ENCODE data around the gene RPS6KB2.

RPS6KB2 gene

DNA sequence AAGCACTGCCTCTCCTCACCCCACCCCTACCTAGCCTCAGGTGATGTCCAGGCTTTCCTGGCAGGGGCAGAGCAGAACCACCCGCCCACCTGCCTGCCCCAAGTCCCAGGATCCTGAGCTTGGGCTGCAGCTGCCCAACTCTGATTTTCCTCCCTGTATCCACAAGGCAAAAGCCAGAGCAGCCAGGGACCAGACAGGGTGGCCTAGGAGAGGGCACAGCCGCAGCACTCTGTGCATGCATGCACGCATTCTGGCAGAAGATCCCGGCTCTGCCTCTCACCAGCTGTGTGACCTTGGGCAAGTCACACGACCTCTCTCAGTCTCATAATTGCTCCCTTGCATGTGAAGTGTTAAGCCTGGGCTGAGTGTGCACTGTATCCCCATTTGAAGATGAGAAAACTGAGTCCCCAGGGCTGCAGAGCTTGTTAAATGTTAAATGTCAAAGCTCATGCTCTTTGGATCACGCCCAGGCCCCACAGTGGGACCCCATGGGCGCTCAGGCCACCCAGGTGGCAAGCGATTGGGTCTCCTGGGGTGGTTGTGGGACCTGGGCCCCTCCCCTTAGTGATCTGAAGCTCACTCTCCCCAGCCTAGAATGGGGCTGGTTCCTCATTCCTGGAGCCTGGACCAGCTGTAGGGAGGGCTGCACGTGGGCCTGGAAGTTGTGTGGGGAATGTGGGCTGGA, 15.7 kb upstream of the RPS6KB2 start:
- no peak overlapping the region for H3K27ac ChIP-seq (ENCODE audit: low read depth, low read length, severe bottlenecking)
- H3K4me3 ChIP-seq (ENCODE audit: extremely low read depth, insufficient read depth, low read length, poor library complexity, severe bottlenecking), result no peak overlapping the region
- H3K4me1 ChIP-seq (ENCODE audit: control insufficient read depth, insufficient read depth, low read length, poor library complexity, severe bottlenecking), result peaks cover 3% of the 10 kb centered on the region
- no peaks in the 10 kb centered on the region for H3K36me3 ChIP-seq (ENCODE audit: control insufficient read depth, insufficient read depth, low read length)
- WGBS, 2 experiments (ENCODE audit: insufficient coverage in 2 of 2), result 78 to 82% methylated on average over 5 to 8 of the region's 9 CpGs
- H3K9me3 ChIP-seq (ENCODE audit: control insufficient read depth, low read length), result no peaks in the 10 kb centered on the region

DNA sequence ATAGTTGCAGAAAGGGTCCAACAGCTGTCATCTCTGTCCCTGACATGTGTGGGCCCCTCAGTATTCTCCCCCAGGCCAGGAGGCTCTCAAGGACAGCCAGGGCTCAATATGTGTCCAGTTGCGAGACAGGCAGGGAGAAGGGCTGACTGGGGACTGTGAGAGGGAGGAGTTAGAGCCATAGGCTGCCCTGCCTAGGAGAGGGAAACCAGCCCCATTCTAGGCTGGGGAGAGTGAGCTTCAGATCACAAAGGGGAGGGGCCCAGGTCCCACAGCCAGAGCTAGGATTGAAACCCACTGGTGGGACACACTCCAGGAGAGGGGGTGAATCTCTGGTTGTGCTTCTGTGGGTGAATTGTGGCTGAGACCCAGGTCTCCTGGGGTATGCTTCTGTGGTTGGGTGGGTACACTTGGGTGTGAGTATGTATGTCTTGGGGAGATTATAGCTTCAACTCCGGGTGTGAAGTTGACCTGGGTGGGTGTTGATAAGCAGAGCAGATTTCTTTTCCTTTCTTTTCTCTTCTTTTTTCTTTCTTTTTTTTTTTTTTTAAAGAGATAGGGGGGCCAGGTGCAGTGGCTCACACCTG, 14.9 kb upstream of the RPS6KB2 start:
- Histone ChIP-seq H3K9me3 (ENCODE audit: control insufficient read depth, low read length) (no peaks in the 10 kb centered on the region), H3K4me3 (ENCODE audit: extremely low read depth, insufficient read depth, low read length, poor library complexity, severe bottlenecking) (no peak overlapping the region), H3K36me3 (ENCODE audit: control insufficient read depth, insufficient read depth, low read length) (no peaks in the 10 kb centered on the region), H3K27ac (ENCODE audit: low read depth, low read length, severe bottlenecking) (no peak overlapping the region), H3K4me1 (ENCODE audit: control insufficient read depth, insufficient read depth, low read length, poor library complexity, severe bottlenecking) (peaks cover 3% of the 10 kb centered on the region)
- 80 to 92% methylated on average over 1 of the region's 2 CpGs for whole genome bisulfite sequencing, 2 experiments (ENCODE audit: insufficient coverage in 2 of 2)

DNA sequence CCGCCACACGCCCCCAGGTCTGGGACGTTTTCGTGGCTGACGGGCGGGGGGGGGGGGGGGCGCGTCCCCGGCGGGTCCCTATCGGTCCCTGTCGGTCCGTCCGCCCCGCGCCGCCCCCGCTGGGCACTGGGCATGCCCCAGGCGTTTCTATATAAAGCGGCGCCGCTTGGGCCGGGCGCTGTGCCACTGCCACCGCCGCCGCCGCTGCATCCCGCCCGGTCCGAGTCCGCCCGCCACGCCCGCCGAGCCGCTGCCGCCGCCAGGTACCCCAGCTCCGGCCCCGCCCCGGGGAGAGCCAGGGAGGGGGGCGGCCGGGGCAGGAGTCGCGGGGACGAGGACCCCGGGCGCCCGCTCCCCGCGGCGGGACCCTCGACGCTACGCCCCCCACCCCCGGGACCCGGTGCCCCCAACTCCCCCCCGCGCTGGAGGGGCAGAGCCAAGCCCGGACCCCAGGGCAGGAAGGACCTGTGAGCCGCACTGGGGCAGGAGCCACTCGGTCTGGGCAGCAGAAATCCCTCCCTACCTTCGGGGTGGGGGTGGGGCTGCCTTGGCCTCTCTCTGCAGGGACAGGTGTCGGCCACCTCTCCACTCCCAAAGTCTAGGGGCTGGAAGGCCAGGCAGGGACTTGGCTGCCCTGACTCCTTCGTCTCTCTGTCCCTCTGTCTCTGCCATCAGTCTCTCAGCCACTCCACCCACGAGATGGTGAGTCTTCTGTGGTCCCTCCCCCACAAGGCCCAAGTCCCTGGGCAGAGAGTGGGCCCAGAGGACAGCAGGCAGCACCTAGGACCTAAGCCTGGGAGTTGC, 12.6 kb upstream of the RPS6KB2 start, which contains the start of gene CARNS1:
TSS of gene CARNS1 (plus strand) at position 178 of the 804 bp plus-strand sequence. CDS start at position 700, 522 bp downstream.
- Histone ChIP-seq H3K9me3 (ENCODE audit: control insufficient read depth, low read length) (no peaks in the 10 kb centered on the region), H3K27ac (ENCODE audit: low read depth, low read length, severe bottlenecking) (no peak within 1 kb of the TSS), H3K36me3 (ENCODE audit: control insufficient read depth, insufficient read depth, low read length) (no peaks in the 10 kb centered on the region), H3K4me1 (ENCODE audit: control insufficient read depth, insufficient read depth, low read length, poor library complexity, severe bottlenecking) (peaks cover 10% of the 10 kb centered on the region), H3K4me3 (ENCODE audit: extremely low read depth, insufficient read depth, low read length, poor library complexity, severe bottlenecking) (no peak within 1 kb of the TSS)
- WGBS, 2 experiments (ENCODE audit: insufficient coverage in 2 of 2), result 8 to 11% methylated on average over 25 to 38 of the region's 67 CpGs

DNA sequence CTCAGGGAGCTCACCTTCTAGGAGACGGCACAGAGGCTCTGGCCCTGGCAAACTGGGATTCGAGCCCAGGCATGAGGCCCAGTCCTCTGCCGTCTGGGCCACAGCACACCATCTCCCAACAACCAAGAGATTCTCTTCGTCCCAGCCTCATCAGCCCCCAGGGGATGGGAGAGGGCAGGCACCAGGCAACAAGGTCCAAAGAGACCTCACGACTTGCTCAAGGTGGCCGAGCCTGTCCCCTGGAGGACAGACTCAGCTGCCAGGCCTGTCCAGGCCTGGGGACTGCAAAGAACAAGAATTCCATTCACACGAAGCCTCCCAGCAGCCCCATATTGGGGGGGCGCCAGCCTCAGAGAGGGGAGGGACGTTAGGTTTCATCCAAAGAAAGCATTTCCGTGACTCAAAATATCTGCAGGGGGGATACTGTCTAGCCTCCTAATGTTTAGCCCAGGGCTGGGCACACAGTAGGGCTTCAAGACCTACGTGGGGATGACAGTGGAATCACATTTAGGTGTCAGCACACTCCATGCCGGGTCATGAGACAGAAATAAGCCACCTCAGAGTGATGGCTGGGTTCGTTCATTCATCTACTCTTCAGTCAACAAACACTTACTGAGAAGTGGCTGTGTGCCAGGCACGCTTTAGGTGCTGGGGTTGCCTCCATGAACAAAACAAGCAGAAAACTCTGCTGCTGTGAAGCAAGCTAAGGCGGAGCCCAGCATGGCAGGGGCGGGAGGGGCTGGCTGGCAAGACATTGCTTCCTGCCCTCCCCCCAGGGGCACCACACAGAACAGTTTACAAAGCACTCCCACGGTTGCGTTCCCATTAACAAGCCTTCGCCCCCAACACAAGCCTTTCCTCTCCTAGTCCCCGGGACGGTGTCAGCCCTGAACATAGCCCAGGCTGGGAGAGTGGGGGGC, 11.6 kb upstream of the RPS6KB2 start:
- Histone ChIP-seq H3K9me3 (ENCODE audit: control insufficient read depth, low read length) (no peaks in the 10 kb centered on the region), H3K36me3 (ENCODE audit: control insufficient read depth, insufficient read depth, low read length) (no peaks in the 10 kb centered on the region), H3K4me1 (ENCODE audit: control insufficient read depth, insufficient read depth, low read length, poor library complexity, severe bottlenecking) (peaks cover 10% of the 10 kb centered on the region), H3K27ac (ENCODE audit: low read depth, low read length, severe bottlenecking) (no peak overlapping the region), H3K4me3 (ENCODE audit: extremely low read depth, insufficient read depth, low read length, poor library complexity, severe bottlenecking) (no peak overlapping the region)
- WGBS, 2 experiments (ENCODE audit: insufficient coverage in 2 of 2), result 84 to 85% methylated on average over 17 to 21 of the region's 21 CpGs

DNA sequence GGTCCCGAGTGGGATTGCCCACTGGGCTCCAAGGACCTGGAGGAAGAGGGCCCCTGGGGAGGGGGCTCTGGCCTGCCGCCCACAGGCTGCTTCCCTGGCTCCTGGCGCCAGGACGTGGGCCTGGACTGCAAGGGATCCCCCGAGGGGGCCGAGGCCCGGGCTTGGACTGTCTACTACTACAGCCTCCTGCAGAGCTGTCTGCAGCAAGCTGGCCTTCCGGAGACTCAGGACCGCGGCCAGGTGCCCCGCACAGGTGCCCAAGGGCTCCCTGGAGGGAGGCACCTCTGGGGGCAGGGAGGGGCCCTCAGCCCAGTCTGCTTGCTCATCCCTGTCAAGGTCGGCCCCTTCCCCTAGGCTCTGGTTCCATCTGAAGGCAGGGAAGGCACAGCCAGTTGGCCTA, 10.9 kb upstream of the RPS6KB2 start:
- WGBS, 2 experiments (ENCODE audit: insufficient coverage in 2 of 2), result 92 to 93% methylated on average over 8 to 12 of the region's 12 CpGs
- Histone ChIP-seq H3K4me1 (ENCODE audit: control insufficient read depth, insufficient read depth, low read length, poor library complexity, severe bottlenecking) (peaks cover 10% of the 10 kb centered on the region), H3K9me3 (ENCODE audit: control insufficient read depth, low read length) (no peaks in the 10 kb centered on the region), H3K36me3 (ENCODE audit: control insufficient read depth, insufficient read depth, low read length) (no peaks in the 10 kb centered on the region), H3K4me3 (ENCODE audit: extremely low read depth, insufficient read depth, low read length, poor library complexity, severe bottlenecking) (no peak overlapping the region), H3K27ac (ENCODE audit: low read depth, low read length, severe bottlenecking) (no peak overlapping the region)

DNA sequence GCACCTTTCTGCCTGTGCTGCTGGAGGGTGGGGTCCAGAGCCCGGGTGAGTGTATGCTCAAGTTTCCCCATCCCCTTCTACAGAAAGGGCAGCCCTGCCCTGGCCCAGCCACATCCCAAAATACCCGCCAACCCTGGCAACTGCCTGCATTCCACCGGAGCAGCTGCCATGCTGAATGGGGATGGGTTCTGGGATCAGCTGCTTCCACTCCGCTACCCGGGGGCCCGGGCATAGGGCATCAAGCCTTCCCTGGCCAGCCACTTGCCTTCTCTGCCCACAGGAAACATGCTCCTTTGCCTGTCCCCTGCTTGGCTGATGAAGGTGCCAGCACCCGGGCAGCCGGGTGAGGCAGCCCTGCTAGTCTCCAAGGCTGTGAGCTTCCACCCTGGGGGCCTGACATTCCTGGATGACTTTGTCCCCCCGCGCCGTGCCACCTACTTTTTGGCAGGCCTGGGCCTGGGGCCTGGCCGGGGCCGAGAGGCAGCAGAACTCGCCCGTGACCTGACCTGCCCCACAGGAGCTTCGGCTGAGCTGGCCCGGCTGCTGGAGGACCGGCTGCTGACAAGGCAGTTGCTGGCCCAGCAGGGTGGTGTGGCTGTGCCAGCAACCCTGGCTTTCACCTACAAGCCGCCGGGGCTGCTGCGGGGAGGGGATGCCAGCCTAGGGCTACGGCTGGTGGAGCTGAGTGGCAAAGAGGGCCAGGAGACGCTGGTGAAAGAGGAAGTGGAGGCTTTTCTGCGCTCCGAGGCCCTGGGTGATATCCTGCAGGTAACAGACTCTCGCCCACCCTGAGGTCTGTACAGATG, 9.6 kb upstream of the RPS6KB2 start:
- H3K27ac ChIP-seq (ENCODE audit: low read depth, low read length, severe bottlenecking), result no peak overlapping the region
- no peaks in the 10 kb centered on the region for H3K36me3 ChIP-seq (ENCODE audit: control insufficient read depth, insufficient read depth, low read length)
- H3K4me3 ChIP-seq (ENCODE audit: extremely low read depth, insufficient read depth, low read length, poor library complexity, severe bottlenecking), result no peak overlapping the region
- H3K9me3 ChIP-seq (ENCODE audit: control insufficient read depth, low read length), result no peaks in the 10 kb centered on the region
- 92 to 96% methylated on average over 19 to 26 of the region's 26 CpGs for WGBS, 2 experiments (ENCODE audit: insufficient coverage in 2 of 2)
- H3K4me1 ChIP-seq (ENCODE audit: control insufficient read depth, insufficient read depth, low read length, poor library complexity, severe bottlenecking), result peaks cover 7% of the 10 kb centered on the region

DNA sequence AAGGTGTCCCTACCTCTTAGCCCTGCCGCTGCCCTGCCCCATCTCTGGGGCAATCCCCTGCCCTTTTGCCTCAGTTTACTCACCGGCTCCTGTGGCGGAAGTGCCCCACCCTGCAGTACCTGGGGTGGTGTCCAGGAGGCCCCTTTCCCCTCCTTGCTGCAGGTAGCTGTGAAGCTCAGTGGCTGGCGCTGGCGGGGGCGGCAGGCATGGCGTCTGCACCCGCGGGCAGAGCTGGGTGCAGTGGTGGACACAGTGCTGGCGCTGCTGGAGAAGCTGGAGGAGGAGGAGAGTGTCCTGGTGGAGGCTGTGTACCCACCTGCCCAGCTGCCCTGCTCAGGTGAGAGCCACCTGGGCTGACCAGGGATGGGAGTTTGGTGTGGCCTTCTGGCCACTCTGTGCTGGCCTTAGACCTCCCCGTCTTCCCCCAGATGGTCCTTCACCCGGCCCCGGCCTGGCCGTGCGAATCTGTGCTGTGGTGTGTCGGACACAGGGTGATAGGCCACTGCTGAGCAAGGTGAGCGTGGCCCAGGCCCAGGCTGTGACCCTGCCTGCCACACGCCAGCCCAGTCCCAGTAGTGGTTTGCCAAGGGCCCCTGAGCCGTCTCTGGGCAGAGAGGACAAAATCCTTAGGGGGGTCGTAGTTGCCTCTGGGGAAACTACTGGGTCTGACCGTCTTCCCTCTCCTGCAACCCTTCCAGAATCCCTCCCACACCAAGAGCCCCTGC, 8.8 kb upstream of the RPS6KB2 start:
- Histone ChIP-seq H3K4me1 (ENCODE audit: control insufficient read depth, insufficient read depth, low read length, poor library complexity, severe bottlenecking) (peaks cover 7% of the 10 kb centered on the region), H3K36me3 (ENCODE audit: control insufficient read depth, insufficient read depth, low read length) (no peaks in the 10 kb centered on the region), H3K9me3 (ENCODE audit: control insufficient read depth, low read length) (no peaks in the 10 kb centered on the region), H3K27ac (ENCODE audit: low read depth, low read length, severe bottlenecking) (no peak overlapping the region), H3K4me3 (ENCODE audit: extremely low read depth, insufficient read depth, low read length, poor library complexity, severe bottlenecking) (no peak overlapping the region)
- 96 to 97% methylated on average over 14 to 16 of the region's 21 CpGs for WGBS, 2 experiments (ENCODE audit: insufficient coverage in 2 of 2)

DNA sequence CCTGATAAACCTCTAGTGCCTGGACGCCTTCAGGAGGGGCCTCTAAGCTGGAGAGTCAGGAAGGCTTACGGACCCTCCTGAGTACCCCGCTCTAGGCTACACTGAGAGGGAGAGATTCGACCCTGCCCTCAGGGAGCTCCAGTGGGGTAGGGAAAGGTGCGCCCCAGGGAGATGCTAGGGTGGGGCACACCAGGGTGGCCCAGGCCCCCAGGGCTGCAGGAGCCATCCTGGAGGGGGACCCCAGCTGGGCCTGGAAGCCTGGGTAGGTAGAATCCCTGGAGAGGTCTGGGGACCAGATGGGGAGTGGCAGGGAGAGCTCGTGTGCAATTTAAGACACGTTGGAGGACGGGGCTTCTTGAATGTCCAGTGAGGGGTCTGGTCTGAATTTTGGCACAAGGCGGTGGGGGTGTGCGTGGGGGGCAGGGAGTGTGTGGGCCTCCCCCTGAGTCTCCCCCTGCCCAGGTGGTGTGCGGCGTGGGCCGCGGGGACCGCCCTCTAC, 8.1 kb upstream of the RPS6KB2 start:
- peaks cover 7% of the 10 kb centered on the region for H3K4me1 ChIP-seq (ENCODE audit: control insufficient read depth, insufficient read depth, low read length, poor library complexity, severe bottlenecking)
- 48 to 57% methylated on average over 10 to 13 of the region's 15 CpGs for WGBS, 2 experiments (ENCODE audit: insufficient coverage in 2 of 2)
- H3K4me3 ChIP-seq (ENCODE audit: extremely low read depth, insufficient read depth, low read length, poor library complexity, severe bottlenecking), result peak overlapping the region; percentile 41
- H3K36me3 ChIP-seq (ENCODE audit: control insufficient read depth, insufficient read depth, low read length), result no peaks in the 10 kb centered on the region
- no peak overlapping the region for H3K27ac ChIP-seq (ENCODE audit: low read depth, low read length, severe bottlenecking)
- H3K9me3 ChIP-seq (ENCODE audit: control insufficient read depth, low read length), result no peaks in the 10 kb centered on the region

DNA sequence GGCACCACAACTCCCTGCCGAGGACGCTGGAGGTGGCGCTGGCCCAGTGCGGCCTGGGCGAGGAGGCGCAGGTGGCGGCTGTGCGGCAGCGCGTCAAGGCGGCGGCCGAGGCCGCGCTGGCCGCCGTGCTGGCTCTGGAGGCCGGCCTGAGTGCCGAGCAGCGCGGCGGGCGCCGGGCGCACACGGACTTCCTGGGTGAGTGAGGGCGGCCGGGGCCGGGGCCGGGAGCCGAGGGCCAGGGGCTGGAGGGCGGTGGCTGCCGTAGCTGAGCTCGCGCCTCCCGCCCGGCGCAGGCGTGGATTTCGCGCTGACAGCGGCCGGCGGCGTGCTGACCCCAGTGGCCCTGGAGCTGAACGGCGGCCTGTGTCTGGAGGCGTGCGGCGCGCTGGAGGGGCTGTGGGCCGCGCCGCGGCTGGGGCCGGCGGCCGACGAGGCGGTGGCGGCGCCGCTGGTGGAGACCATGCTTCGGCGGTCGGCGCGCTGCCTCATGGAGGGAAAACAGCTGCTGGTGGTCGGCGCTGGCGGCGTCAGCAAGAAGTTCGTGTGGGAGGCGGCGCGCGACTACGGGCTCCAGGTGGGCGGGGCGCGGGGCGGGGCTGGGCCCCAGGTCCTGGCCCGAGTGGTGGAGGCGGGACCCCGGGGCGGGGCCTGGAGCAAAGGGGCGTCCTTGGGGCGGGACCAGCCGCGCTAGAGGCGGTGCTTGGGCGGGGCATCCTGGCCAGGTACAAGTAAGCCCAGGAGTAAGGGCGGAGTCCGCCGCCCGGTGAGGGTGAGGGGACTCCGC, 7.5 kb upstream of the RPS6KB2 start:
- Histone ChIP-seq H3K27ac (ENCODE audit: low read depth, low read length, severe bottlenecking) (peak overlapping the region; percentile 41), H3K36me3 (ENCODE audit: control insufficient read depth, insufficient read depth, low read length) (no peaks in the 10 kb centered on the region), H3K4me1 (ENCODE audit: control insufficient read depth, insufficient read depth, low read length, poor library complexity, severe bottlenecking) (peaks cover 7% of the 10 kb centered on the region), H3K9me3 (ENCODE audit: control insufficient read depth, low read length) (no peaks in the 10 kb centered on the region), H3K4me3 (ENCODE audit: extremely low read depth, insufficient read depth, low read length, poor library complexity, severe bottlenecking) (peak overlapping the region; percentile 41)
- WGBS, 2 experiments (ENCODE audit: insufficient coverage in 2 of 2), result 1 to 2% methylated on average over 70 to 76 of the region's 97 CpGs
